ENCODE results near the gene UNC13D.
"Not testable (repeated sequence)": the region's sequence is repeated elsewhere in the genome, so short reads cannot be mapped to it uniquely, and the experiment has no call there.

UNC13D gene

GRCh38 chr17:75854101-75854748, 10.0 kb upstream of the UNC13D start:
- Histone ChIP-seq H3F3A (ENCODE audit: insufficient read depth) (peaks cover 16% of the 10 kb centered on the region), H2AFZ (ENCODE audit: low read depth, low read length, severe bottlenecking) (no peak overlapping the region), H3K9ac (ENCODE audit: low read length) (peak overlapping the region; percentile 58), H3K9me2 (replicated peaks; ENCODE audit: insufficient read depth, low read length) (no peaks in the 10 kb centered on the region), H3K36me3 (ENCODE audit: low read length) (no peaks in the 10 kb centered on the region), H3K9me3 (ENCODE audit: insufficient read depth, low read length) (no peaks in the 10 kb centered on the region), H4K20me1 (ENCODE audit: low read depth, low read length) (no peaks in the 10 kb centered on the region), H3K27me3 (ENCODE audit: low read length) (no peaks in the 10 kb centered on the region), H3K79me2 (ENCODE audit: insufficient read depth, low read length) (peaks cover 11% of the 10 kb centered on the region; the same call in 1 of the 2 replicates), H3K4me3 (ENCODE audit: insufficient read depth, low read length, poor library complexity, severe bottlenecking) (peak overlapping the region; percentile 65), H3K27ac (ENCODE audit: low read depth, low read length) (no peak overlapping the region), H3K4me2 (ENCODE audit: low read depth, low read length, poor library complexity, severe bottlenecking) (peak overlapping the region; percentile 79)
- TF ChIP-seq EZH2phosphoT487 (conservative IDR thresholded peaks at IDR 0.05; ENCODE audit: low read length), result no peak
- TF ChIP-seq, protein P1, sequence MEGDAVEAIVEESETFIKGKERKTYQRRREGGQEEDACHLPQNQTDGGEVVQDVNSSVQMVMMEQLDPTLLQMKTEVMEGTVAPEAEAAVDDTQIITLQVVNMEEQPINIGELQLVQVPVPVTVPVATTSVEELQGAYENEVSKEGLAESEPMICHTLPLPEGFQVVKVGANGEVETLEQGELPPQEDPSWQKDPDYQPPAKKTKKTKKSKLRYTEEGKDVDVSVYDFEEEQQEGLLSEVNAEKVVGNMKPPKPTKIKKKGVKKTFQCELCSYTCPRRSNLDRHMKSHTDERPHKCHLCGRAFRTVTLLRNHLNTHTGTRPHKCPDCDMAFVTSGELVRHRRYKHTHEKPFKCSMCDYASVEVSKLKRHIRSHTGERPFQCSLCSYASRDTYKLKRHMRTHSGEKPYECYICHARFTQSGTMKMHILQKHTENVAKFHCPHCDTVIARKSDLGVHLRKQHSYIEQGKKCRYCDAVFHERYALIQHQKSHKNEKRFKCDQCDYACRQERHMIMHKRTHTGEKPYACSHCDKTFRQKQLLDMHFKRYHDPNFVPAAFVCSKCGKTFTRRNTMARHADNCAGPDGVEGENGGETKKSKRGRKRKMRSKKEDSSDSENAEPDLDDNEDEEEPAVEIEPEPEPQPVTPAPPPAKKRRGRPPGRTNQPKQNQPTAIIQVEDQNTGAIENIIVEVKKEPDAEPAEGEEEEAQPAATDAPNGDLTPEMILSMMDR (IDR thresholded peaks at IDR 0.05; ENCODE audit: insufficient read depth, low read length, poor library complexity, severe bottlenecking), result no peak

GRCh38 chr17:75853433-75853832, 9.2 kb upstream of the UNC13D start:
- no peak overlapping the region for H3K4me3 ChIP-seq (ENCODE audit: insufficient read depth, low read length, poor library complexity, severe bottlenecking)
- no peak overlapping the region for H3K27ac ChIP-seq (ENCODE audit: low read depth, low read length)

DNA sequence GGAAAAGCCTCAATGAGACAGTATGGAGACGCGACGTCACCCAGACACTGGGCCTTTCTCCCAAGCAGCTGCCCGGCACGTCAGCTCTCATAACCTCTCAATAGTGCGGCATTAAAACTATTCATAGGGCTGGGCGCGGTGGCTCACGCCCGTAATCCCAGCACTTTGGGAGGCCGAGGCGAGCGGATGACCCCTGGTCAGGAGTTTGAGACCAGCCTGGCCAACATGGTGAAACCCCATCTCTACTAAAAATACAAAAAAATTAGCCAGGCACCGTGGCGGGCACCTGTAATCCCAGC, 7.4 kb upstream of the UNC13D start:
- H3K79me2 ChIP-seq (ENCODE audit: insufficient read depth, low read length), result peaks cover 11% of the 10 kb centered on the region; the same call in 1 of the 2 replicates
- H3K4me2 ChIP-seq (ENCODE audit: low read depth, low read length, poor library complexity, severe bottlenecking); H3K36me3 ChIP-seq (ENCODE audit: low read length); H3K4me3 ChIP-seq (ENCODE audit: insufficient read depth, low read length, poor library complexity, severe bottlenecking); H3K9me2 ChIP-seq (replicated peaks; ENCODE audit: insufficient read depth, low read length); H3K27me3 ChIP-seq (ENCODE audit: low read length); H3K27ac ChIP-seq (ENCODE audit: low read depth, low read length); H3K9ac ChIP-seq (ENCODE audit: low read length); H3F3A ChIP-seq (ENCODE audit: insufficient read depth); H2AFZ ChIP-seq (ENCODE audit: low read depth, low read length, severe bottlenecking); H4K20me1 ChIP-seq (ENCODE audit: low read depth, low read length); H3K9me3 ChIP-seq (ENCODE audit: insufficient read depth, low read length): not testable (repeated sequence)

More at GRCh38 chr17:75853433-75853832, 9.2 kb upstream of the UNC13D start:
- Histone ChIP-seq H3K9ac (ENCODE audit: low read length) (no peak overlapping the region), H3K9me2 (replicated peaks; ENCODE audit: insufficient read depth, low read length) (no peaks in the 10 kb centered on the region), H4K20me1 (ENCODE audit: low read depth, low read length) (no peaks in the 10 kb centered on the region), H3K27me3 (ENCODE audit: low read length) (no peaks in the 10 kb centered on the region), H3K36me3 (ENCODE audit: low read length) (no peaks in the 10 kb centered on the region), H2AFZ (ENCODE audit: low read depth, low read length, severe bottlenecking) (no peak overlapping the region), H3F3A (ENCODE audit: insufficient read depth) (peaks cover 8% of the 10 kb centered on the region; the same call in 1 of the 2 replicates), H3K79me2 (ENCODE audit: insufficient read depth, low read length) (peaks cover 11% of the 10 kb centered on the region; the same call in 1 of the 2 replicates), H3K9me3 (ENCODE audit: insufficient read depth, low read length) (no peaks in the 10 kb centered on the region), H3K4me2 (ENCODE audit: low read depth, low read length, poor library complexity, severe bottlenecking) (no peak overlapping the region)
- no peak for TF ChIP-seq EZH2phosphoT487 (conservative IDR thresholded peaks at IDR 0.05; ENCODE audit: low read length)

GRCh38 chr17:75850928-75851692, 6.9 kb upstream of the UNC13D start:
- peaks cover 11% of the 10 kb centered on the region; the same call in 1 of the 2 replicates for H3K79me2 ChIP-seq (ENCODE audit: insufficient read depth, low read length)
- TF ChIP-seq, protein P1 (IDR thresholded peaks at IDR 0.05; ENCODE audit: insufficient read depth, low read length, poor library complexity, severe bottlenecking), result no peak
- TF ChIP-seq EZH2phosphoT487 (conservative IDR thresholded peaks at IDR 0.05; ENCODE audit: low read length), result no peak
- H3K27me3 ChIP-seq (ENCODE audit: low read length), result no peaks in the 10 kb centered on the region
- no peak overlapping the region for H3K4me2 ChIP-seq (ENCODE audit: low read depth, low read length, poor library complexity, severe bottlenecking)
- H3K9me2 ChIP-seq (replicated peaks; ENCODE audit: insufficient read depth, low read length), result no peaks in the 10 kb centered on the region
- no peak overlapping the region for H2AFZ ChIP-seq (ENCODE audit: low read depth, low read length, severe bottlenecking)
- H3K27ac ChIP-seq (ENCODE audit: low read depth, low read length), result no peak overlapping the region
- H3F3A ChIP-seq (ENCODE audit: insufficient read depth), result no peaks in the 10 kb centered on the region
- no peaks in the 10 kb centered on the region for H4K20me1 ChIP-seq (ENCODE audit: low read depth, low read length)
- H3K4me3 ChIP-seq (ENCODE audit: insufficient read depth, low read length, poor library complexity, severe bottlenecking), result no peak overlapping the region
- H3K9me3 ChIP-seq (ENCODE audit: insufficient read depth, low read length), result no peaks in the 10 kb centered on the region
- H3K9ac ChIP-seq (ENCODE audit: low read length), result no peak overlapping the region
- no peaks in the 10 kb centered on the region for H3K36me3 ChIP-seq (ENCODE audit: low read length)
